GF-D8 (cell line): ENCODE data around the gene WDR20.

ENCODE experiments used
- DNase-seq: peaks from one replicate; lab custom pipeline; 2025; lab: John Stamatoyannopoulos, UW

Gene WDR20

DNA sequence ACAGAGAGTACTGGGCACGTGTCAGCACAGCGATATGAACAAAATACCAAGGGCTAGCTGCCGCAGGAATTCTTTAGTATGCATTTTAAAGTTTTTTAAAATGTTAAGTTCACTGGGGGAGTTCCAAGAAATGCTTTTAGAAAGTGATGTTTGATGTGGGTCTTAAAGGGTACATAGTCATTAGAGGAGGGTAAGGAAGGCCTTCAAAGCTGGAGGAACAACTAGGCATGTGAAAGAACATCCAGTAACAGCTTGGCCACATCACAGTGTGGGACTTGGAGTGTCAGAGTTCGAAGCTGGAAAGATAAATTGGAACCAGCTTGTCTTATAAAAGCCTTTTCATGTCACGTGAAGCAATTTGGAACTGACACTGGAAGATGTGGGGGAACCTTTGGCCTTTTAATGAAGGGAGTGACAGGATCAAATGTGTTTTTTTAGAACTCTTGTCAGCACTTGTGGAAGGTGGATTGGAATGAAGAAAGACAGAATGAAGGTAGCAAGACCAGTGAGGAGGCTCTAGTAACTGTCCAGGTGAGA, 57.7 kb downstream of the WDR20 start:
- DNase-seq: no peak

DNA sequence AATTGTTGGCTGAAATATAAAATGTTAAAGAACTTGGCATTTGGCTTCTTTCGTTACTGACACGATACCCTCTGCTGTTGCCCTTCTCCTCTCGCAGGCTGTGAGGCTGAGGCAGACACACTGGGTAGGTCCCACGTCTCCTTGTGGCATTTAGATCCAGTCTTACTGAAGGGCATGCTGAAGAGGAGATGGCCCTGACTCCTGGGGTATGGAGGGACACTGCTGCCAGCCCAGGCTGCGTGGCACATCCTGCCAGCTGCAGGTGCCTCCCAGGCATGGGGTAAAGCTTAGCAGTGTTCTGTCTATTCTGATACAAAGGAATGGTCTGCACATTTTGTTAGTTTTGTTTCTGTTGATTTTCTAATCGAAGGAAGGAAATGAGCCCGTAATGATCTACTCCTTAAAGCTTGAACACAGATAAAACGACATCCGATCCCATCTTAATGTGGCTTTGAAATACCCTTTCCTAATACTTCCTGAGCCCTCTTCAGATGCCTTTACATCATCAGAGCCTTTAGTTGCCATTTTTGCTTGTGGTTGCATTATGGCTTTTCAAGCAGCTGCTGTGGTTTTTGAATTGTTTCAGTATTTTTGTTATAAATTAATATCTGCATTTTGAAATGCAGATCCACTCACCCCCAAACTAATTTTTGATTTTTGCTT, 61.1 kb downstream of the WDR20 start:
- DNase-seq: peak; percentile 39

GRCh38 chr14:102201353-102201738, 61.6 kb downstream of the WDR20 start:
- DNase-seq: no peak

- DNase-seq: no peak
These were observed 62.1 kb downstream of the WDR20 start for GRCh38 chr14:102201776-102202175.

DNA sequence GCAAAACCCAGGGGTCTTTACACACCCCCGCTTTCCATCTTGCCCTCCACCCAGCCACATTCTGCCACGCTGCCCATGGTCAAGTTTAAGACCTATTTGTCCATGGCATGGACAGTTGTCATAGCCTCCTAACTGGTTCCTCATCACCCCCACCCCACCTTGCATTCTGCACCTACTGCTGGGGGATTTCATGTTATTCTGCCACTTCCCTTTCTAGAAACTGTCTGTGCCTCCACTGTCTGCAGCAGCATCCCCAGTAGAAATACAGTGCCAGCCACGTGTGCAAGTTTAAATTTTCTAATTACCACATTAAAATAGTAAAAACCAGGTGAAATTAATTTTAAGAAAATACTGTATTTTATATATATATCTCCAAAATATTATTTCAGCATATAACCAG, 63.2 kb downstream of the WDR20 start:
- DNase-seq: no peak

DNA sequence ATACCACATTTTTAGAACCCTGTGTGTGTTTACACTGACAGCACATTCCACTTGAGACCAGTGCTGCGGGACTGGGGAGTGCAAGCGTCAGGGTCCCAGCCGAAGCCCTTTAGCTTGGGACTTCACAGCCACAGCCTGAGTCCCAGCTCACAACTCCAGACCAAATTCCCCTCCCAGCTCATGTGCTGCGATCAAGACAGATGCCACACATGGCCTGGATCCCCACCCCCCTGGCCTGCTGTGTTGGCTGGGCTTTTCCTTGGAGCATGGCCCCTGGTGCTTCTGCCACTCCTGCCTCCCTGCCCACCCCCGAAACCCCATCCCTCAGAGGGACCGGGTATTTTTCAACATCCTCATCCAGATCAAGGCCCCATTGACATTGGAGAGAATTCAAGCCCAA, 63.7 kb downstream of the WDR20 start:
- DNase-seq: no peak

DNA sequence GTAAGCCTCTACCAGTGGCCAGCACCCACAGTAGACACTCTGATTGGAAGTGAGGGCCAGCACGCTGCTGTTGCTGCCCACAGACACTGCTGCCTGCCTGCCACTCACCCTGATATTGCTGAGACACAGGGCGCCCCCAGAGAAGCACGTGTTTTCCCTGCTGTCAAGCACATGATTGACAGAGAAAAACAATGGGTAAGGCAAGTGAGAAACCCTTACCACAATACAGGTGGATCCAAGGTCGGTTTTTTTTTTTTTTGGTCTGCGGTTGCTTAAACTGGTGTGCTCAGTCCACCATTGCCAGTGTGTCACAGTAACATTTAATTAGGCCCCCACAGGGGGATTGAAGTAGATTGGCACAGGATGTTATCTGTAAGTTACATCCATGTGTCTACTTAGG, 65.9 kb downstream of the WDR20 start:
- no peak for DNase-seq

DNA sequence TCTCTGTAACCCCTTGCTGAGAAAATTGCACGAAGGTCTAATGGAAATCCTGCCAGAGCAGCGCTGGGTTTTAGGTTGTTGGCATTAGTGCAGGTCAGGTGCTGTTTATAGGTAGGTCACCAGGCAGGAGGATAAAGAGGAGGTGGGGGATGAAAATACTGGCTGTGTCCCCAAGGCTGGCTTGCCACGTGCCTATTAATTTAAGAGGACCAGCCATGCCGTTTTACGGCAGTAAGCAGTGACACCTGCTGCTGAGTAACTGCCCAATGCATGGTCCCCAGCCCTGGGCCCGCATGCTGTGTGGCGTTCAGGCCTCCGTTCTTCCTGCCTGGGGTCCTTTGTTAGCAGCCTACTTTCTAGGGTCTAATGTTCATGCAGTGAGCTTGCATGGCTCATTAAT, 67.2 kb downstream of the WDR20 start:
- no peak for DNase-seq

GRCh38 chr14:102207831-102208365, 68.2 kb downstream of the WDR20 start:
- no peak for DNase-seq

- no peak for DNase-seq
These were observed 69.0 kb downstream of the WDR20 start for GRCh38 chr14:102208741-102209140.

DNA sequence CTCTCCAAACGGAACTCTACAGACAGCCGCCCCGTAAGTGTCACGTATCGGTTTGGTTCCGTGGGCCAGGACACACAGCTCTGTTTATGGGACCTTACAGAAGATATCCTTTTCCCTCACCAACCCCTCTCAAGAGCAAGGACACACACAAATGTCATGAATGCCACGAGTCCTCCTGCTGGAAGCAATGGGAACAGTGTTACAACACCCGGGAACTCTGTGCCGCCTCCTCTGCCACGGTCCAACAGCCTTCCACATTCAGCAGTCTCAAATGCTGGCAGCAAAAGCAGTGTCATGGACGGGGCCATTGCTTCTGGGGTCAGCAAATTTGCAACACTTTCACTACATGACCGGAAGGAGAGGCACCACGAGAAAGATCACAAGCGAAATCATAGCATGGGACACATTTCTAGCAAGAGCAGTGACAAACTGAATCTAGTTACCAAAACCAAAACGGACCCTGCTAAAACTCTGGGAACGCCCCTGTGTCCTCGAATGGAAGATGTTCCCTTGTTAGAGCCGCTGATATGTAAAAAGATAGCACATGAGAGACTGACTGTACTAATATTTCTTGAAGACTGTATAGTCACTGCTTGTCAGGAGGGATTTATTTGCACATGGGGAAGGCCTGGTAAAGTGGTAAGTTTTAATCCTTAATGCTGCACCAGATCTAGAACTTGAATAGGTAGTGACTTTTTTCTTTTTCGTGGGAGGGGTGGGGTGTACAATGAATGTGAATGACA, 69.7 kb downstream of the WDR20 start:
- no peak for DNase-seq

GRCh38 chr14:102210421-102211042, 70.8 kb downstream of the WDR20 start:
- no peak for DNase-seq

- no peak for DNase-seq
These were observed 71.5 kb downstream of the WDR20 start for GRCh38 chr14:102211240-102211639.

GRCh38 chr14:102212356-102212755, 72.7 kb downstream of the WDR20 start:
- DNase-seq: no peak

DNA sequence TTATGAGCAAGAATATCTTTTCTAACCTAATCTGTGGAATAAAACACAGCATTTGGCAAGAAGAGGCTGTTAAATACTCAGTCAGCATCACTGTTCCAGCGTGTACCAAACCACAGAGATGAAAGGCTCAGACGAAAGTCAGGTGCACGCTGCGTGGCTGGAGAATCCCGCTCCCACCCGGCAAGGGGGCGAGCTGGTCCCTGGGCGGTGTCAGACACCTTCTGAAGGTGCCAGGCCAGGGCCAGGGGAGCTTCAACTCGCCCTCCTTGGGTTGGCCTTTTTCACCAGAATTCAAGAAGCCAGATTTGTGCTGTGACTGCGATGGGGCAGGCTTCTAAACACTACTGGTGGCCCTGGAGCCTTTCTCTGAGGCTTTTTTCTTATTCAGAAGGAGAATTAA, 73.1 kb downstream of the WDR20 start:
- no peak for DNase-seq

DNA sequence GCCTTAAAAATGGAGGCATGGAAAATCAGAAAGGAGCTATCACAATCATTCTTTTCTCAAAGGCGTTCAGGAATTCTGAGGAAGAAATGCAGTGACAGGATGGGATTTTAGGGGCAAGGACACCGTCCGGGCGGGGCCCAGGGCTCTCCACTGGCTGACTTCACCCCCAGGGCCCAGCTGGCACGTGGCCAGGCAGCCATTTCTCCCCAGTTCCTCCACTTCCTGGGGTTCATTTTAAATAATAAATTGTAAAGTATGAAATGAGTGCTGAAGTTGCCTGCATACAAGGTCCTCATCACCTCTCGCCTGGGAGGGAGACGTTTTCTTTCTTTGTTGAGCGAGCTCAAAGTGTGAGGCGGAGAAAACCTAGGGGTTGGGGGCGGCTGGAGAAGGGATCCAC, 73.8 kb downstream of the WDR20 start:
- no peak for DNase-seq

GRCh38 chr14:102213984-102214658, 74.4 kb downstream of the WDR20 start:
- no peak for DNase-seq

- no peak for DNase-seq
These were observed 75.4 kb downstream of the WDR20 start for GRCh38 chr14:102215071-102215470.

GRCh38 chr14:102215576-102216250, 76.0 kb downstream of the WDR20 start:
- no peak for DNase-seq

- DNase-seq: no peak
These were observed 77.7 kb downstream of the WDR20 start for GRCh38 chr14:102217399-102217798.

DNA sequence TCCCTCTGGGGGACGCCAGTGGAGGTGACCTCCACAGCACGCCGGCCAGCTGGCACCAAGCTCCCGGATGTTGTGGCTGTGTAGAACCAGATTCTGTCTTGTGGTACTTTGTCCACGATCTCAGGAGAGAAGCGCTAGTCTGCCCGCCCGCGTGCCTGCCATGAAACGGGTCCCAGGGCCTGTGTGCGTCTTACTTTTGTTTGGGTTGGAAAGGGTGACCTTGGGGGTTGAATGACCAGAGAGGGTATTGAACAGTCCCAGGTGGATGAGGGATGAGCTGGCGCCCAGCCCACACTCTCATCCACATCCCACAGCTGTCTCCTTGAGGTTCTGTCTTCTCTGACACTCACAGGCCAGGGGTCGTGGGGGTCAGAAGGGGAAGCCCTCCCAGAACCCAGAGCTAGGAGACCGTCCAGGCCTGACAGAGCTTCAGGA, 78.3 kb downstream of the WDR20 start:
- DNase-seq: no peak

DNA sequence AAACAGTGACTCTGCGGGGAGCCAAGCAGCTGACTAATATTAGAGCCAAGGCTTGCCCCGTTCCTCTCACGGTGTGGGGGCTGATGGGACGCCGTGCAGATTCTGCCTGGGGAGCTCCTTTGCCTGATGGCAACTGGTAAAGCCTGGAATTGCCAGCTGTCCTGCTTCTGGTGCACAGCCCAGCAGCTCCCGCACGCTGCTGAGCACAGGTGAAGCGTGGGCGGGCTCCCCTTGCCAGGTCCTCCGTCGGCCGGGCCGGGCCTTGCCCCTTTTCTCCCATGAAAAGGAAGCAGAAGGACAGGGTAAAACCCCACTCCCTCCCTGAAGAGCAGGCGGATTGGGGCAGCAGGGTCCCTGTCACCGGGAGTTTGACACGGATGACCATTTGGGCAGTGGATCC, 79.0 kb downstream of the WDR20 start:
- DNase-seq: no peak
